Renal cortical epithelial cell (primary cell): ENCODE data around the gene GLB1L. TPM values are rescaled to one million over a fixed set of nuclear protein-coding genes. Genes with fewer than 3 reads are reported as not detected.
A peak's percentile ranks its signal among the peaks of the same experiment; 100 is the strongest.
"Not testable (repeated sequence)": the region's sequence is repeated elsewhere in the genome, so short reads cannot be mapped to it uniquely, and the experiment has no call there.

Source experiments
- DNase-seq: peaks from one replicate; pipeline ENCODE4 v3.0.0-alpha.2; 2011; ENCODE audit warnings: low read depth
- total RNA-seq: library from RNA; depleted of rRNA; stranded (reverse); fragments of >200 nt; gene quantifications from 2 replicates; pipeline ENCODE4 v1.2.3, GENCODE V29; 2014

Gene GLB1L
- total RNA-seq, 1 donor from 2014 or later = 9.8 TPM

DNA sequence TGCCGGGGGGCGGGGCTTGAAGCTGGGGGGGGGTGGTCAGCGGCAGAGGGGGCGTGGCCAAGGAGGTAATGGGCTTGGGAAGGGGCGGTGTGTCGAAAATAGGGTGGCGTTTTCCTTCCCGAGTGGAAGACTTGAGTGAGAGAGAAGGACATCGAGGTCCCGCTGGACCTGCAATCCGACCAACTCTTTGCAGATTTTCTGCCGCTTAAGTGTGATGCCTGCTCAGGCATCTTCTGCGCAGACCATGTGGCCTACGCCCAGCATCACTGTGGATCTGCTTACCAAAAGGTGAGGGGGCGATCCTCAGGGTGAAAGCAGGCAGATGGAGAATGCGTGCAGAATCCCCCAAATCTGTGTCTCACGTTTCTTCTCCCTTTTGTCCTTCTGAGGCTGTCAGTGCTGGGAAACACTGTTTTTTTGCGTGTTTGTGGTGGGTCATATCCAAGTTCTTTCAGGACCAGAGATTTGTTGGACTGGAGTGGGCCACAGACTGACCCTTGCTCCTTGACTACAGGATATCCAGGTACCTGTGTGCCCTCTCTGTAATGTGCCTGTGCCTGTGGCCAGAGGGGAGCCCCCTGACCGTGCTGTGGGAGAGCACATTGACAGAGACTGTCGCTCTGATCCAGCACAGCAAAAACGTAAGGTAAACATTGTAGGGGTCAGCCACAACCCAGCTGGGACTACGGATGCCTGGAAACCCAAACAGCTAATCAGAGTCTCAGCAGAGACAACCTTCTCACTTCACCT is 37.9 kb downstream of the GLB1L start:
- no peak for DNase-seq

DNA sequence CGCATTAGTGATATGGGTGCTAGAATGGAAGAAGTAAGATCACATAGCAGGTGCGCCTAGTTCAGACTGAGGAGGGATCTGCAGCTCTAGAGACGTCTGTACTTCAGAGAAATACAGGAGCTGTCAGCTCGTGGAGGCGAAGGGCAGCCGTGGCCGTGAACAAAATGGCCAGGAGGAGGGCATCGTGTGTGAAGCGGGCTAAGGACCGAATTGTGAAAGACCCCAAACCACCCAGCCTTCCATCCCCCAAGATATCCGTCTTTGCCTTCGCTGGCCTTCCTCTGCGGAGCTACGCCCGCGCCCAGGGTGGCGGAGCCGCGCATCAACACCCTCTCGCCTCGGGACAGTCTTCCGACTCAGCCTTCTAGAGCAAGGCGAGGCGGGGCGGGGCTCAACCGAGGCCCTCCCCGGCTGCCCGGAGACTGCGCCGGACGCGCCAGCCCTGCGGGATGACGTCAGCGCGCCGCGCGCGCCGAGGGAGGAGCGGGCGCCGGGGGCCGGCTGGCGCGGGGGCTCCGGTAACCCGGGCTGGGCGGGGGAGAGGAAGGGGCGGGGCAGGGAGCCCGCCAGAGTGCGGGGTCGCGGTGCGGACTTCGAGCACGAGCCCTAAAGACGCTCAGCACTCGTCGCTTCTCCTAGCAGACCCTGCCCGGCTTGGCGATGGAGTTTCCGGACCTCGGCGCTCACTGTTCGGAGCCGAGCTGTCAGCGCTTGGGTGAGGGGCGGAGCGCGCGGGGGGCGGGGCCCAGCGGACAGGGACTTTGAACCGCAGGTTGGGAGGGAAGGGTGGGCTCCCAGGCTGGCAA is 38.7 kb downstream of the GLB1L start, which contains the start of gene ZFAND2B:
TSS of gene ZFAND2B (plus strand) at position 455 of the 806 bp plus-strand sequence. CDS start at position 661, 206 bp downstream.
- peak; percentile 76 for DNase-seq

DNA sequence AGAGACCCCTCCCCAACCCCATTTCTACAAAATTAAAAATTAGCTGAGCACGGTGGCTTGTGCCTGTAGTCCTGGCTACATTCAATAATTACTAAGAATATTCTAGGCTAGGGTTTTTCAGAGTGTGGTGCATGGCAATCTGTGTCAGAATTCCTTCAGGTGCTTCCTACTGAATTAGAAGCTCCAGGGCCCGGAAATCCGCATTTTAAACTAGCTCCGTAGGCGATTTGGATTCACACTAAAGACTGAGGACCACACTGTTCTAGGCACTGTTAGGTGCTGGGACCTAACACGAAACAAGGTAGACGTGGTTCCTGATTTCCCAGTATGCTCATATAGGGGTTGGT is 39.3 kb downstream of the GLB1L start:
- no peak for DNase-seq

DNA sequence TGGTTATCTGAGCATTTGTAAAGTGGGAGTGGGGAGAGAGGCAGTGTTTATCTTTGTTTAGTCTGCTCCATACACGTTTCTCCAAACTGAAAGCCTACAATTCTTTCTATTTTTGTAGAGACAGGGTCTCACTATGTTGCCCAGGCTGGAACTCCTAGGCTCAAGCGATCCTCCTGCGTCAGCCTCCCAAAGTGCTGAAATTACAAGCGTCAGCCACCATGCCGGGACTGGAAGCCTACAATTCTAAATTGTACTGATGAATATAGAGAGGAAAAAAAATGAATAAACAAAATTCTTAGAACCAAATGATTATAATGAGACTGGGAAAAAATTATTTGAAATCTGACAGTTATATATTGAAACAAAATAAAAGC is 40.1 kb downstream of the GLB1L start:
- no peak for DNase-seq

DNA sequence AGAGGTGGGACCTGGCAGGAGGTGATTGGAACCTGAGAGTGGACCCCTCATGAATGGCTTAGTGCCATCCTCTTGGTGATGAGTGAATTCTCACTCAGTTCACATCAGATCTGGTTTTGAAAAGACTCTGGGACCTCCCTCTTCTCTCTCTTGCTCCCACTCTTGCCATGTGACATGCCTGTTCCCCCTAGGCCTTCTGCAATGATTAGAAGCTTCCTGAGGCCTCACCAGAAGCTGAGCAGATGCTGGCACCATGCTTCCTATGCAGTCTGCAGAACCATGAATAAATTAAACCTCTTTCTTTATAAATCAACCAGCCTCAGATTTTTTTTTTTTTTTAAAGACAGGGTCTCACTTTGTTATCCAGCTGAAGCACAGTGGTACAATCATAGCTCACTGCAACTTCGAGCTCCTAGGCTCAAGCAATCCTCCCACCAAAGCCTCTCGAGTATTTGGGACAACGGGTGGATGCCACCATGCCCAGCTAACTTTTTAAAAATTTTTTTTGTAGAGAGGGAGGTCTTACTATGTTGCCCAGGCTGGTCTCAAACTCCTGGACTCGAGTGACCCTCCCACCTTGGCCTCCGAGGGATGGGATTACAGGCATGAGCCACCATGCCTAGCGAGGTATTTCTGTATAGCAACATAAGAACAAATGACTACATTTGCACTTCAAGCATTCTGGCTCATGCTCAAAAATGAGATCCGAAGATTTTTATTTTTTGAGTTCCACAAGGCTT is 40.6 kb downstream of the GLB1L start:
- DNase-seq = no peak

DNA sequence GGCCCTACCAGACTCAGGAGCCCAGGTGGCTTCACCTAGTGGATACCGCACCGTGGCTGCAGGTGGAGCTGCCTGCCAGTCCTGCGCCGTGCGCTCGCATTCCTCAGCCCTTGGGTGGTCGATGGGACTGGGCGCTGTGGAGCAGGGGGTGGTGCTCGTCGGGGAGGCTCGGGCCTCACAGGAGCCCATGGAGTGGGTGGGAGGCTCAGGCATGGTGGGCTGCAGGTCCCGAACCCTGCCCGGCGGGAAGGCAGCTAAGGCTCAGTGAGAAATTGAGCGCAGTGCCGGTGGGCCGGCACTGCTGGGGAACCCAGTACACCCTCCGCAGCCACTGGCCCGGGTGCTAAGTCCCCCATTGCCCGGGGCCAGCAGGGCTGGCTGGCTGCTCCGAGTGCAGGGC is 43.9 kb downstream of the GLB1L start:
- DNase-seq = not testable (repeated sequence)

DNA sequence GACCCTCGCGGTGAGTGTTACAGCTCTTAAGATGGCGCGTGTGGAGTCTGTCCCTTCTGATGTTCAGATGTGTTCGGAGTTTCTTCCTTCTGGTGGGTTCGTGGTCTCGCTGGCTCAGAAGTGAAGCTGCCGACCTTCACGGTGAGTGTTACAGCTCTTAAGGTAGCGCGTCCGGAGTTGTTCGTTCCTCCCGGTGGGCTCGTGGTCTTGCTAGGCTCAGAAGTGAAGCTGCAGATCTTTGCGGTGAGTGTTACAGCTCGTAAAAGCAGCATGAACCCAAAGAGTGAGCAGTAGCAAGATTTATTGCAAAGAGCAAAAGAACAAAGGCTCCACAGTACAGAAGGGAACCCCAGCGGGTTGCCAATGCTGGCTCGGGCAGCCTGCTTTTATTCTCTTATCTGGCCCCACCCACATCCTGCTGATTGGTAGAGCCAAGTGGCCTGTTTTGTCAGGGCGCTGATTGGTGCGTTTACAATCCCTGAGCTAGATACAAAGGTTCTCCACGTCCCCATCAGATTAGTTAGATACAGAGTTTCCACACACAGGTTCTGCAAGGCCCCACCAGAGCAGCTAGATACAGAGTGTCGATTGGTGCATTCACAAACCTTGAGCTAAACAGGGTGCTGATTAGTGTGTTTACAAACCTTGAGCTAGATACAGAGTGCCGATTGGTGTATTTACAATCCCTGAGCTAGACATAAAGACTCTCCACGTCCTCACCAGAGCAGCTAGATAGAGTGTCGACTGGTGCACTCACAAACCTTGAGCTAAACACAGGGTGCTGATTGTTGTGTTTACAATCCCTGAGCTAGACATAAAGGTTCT is 44.5 kb downstream of the GLB1L start:
- not testable (repeated sequence) for DNase-seq

DNA sequence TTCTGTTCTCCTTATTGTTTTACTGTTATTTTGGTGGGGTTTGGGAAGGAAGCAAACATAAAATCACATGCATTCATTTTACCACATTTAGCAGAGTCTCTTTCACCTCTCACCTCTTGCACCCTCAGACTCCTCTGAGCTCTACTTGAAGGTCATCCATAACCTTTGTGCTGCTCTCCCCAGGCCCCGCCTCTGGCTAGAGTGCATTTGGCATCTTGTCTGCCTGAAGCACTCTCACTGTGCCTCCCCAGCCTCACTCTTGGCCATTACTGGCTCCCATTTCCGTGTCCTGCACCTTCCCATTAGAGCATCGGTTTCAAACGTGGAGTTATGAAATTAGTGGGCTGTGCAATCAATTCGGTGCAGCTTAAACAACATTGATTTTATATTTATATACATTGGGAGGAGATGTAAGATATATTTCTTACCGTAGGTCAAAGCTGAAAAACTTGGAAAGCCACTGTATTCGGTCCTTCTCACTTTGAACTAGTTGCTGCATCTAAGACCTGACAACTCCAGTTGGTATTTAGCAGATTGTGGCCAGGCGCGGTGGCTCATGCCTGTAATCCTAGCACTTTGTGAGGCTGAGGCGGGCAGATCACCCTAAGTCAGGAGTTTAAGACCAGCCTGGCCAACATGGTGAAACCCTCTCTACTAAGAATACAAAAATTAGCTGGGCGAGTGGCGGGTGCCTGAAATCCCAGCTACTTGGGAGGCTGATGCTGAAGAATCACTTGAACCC is 45.6 kb downstream of the GLB1L start:
- no peak for DNase-seq

DNA sequence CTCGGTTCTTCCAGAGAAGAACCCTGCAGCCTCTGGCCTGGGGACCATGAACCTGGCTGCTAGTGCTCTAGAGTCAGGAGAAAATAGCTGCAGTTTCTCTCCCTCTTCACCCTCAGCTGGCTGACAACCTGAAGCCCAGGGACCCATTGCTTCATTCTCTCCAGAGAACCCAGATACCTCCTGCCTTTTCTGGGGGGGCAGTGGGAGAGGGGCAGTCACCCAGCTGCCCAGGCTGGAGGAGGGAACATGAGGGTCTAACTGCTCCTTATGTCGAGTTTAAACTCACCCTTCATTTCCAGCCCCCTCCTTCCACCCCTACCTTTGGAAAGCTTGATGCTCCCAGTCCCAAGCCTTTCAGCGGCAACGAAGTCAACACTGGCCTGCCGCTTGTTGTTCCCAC is 46.3 kb downstream of the GLB1L start:
- DNase-seq = no peak

DNA sequence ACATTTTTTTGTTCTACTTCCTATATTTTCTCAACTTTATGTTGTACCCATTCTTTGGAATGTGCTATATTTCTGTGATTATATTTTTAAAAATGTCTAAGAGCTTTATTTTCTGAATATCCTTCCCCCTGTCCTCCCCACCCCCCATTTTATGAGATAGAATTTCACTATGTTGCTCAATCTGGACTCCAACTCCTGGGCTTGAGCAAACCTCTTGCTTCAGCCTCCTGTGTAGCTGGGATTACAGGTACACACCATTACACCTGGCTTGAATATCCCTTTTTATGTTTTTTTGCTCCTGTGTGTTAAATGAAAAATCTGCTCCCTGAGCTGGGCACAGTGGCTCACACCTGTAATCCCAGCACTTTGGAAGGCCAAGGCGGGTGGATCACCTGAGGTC is 47.9 kb downstream of the GLB1L start:
- no peak for DNase-seq

DNA sequence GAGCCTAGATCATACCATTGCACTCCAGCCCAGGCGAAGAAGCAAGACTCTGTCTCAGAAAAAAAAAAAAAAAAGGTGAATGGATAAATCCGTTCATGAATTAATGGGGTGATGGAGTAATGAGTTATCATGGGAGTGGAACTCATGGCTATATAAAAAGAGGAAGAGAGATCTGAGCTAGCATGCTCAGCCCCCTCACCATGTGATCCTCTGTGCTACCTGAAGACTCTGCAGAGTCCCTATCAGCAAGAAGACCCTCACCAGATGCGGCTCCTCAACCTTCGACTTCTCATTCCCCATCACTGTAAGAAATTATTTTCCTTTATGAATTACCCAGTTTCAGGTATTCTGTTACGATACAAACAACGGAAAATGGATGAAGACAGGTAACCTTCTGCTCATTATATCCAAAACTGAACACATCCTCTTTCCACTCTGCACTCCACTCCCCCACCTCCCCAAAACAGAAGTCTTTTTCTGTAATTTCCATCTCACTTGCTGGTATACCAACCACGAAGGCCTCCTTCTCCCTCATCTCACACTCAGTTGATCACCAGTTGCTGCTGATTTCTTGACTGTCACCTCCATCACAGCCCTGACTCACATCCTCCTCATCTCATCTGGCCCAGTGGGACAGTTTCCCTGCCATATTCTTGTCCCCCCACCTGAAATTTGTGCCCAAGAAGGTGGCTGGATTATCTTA is 58.3 kb downstream of the GLB1L start:
- DNase-seq = no peak

Other genes starting within 250 kb of the GLB1L start
- 0.65 TPM in 1 of 2 replicates, not detected in the other for gene CFAP65, start 203.9 kb downstream of the GLB1L start, total RNA-seq
- gene IHH, start 184.5 kb downstream of the GLB1L start, total RNA-seq = 0.25 TPM in 1 of 2 replicates, not detected in the other
- 18.4 and 24.6 TPM in 2 replicates for gene NHEJ1, start 84.6 kb downstream of the GLB1L start, total RNA-seq
- gene SLC23A3, start 75.4 kb downstream of the GLB1L start, total RNA-seq = 1.0 and 1.6 TPM in 2 replicates
- gene CNPPD1, start 68.5 kb downstream of the GLB1L start, total RNA-seq = 39.1 and 46.3 TPM in 2 replicates
- gene RETREG2, start 67.2 kb downstream of the GLB1L start, total RNA-seq = 65.6 and 73.5 TPM in 2 replicates
- 18.4 and 30.9 TPM in 2 replicates for gene ZFAND2B, start 38.7 kb downstream of the GLB1L start, total RNA-seq
- gene ABCB6, start 26.5 kb downstream of the GLB1L start, total RNA-seq = 17.2 and 23.9 TPM in 2 replicates
- 21.2 and 78.7 TPM in 2 replicates for gene ATG9A, start 15.8 kb downstream of the GLB1L start, total RNA-seq
- gene ANKZF1, start 15.6 kb downstream of the GLB1L start, total RNA-seq = 35.8 and 53.4 TPM in 2 replicates
- 30.7 and 52.7 TPM in 2 replicates for gene STK16, start within 50 bp of the GLB1L start, total RNA-seq
- 0.25 TPM in 1 of 2 replicates, not detected in the other for gene TUBA4B, start 7.8 kb upstream of the GLB1L start, total RNA-seq
- gene TUBA4A, start 8.5 kb upstream of the GLB1L start, total RNA-seq = 70.9 and 239 TPM in 2 replicates
- 83.7 and 90.7 TPM in 2 replicates for gene DNAJB2, start 33.9 kb upstream of the GLB1L start, total RNA-seq
- gene PTPRN, start 64.0 kb upstream of the GLB1L start, total RNA-seq = 0.35 and 0.52 TPM in 2 replicates
- gene RESP18, start 87.3 kb upstream of the GLB1L start, total RNA-seq = not detected in 2 replicates
- 53.1 and 61.0 TPM in 2 replicates for gene DNPEP, start 142.5 kb upstream of the GLB1L start, total RNA-seq
- gene DES, start 172.9 kb upstream of the GLB1L start, total RNA-seq = 0.30 and 0.69 TPM in 2 replicates
- 2.3 and 10.8 TPM in 2 replicates for gene SPEG, start 189.4 kb upstream of the GLB1L start, total RNA-seq